Adipose tissue (tissue), 3 donors: ENCODE data around the gene EID2B. TPM values are rescaled to one million over a fixed set of nuclear protein-coding genes. Genes with fewer than 3 reads are reported as not detected.

ENCODE experiments used
- H3K27ac ChIP-seq: one replicate; pipeline ENCODE4 v1.5.1; 2013; ENCODE audit warnings: low read depth, low read length
- WGBS, 3 donors: extraction: QIAGEN DNeasy Blood & Tissue Kit; methylation state at CpG; one replicate each; pipeline ENCODE4 v1.1.7; 2013; 5-methylcytosine and 5-hydroxymethylcytosine counted together
- polyA plus RNA-seq, 3 donors: library from polyadenylated mRNA; stranded (reverse); fragments of 200-250 nt; gene quantifications; one replicate each; pipeline ENCODE4 v1.2.3, GENCODE V29; 2013
- donor health status: healthy with polysubstance abuse.
- donor health status: Bipolar disorder and iron deficiency.
- donor health status: healthy.

The EID2B gene, protein sequence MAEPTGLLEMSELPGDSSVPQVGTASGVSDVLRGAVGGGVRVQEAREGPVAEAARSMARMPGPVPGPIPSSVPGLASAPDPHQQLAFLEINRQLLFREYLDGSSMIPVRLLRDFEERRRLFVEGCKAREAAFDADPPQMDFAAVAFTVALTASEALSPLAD
- 1 to 10 TPM in 2 of 3 donors, under 1 TPM in 1; 0.98 to 3.5 (median 1.2) TPM for polyA plus RNA-seq

GRCh38 chr19:39532233-39533002, at the start of gene EID2B:
TSS of gene EID2B (minus strand) at chr19:39532852. CDS start at chr19:39532802, 50 bp downstream.
- H3K27ac ChIP-seq: no peak within 1 kb of the TSS
- WGBS, 3 donors: 0% methylated on average over 60 to 65 of the region's 65 CpGs

DNA sequence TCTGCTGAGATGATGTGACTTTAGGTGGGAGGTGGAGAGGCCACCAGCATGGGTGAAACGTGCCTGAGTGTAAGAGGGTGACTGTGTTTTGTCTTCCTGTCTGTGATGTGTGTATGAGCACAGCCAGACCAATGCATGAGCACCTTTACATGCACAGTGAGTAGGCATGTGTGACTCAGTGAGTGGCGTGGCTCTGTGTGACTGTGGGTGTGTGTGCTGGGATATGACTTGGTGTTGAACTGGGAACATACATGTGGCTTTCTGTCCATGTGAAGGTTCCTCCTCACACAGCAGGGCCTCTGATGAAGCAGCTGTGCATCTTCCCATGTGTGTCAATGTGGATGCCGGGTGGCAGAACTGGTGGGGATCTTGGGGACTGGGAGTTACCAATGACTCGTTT, 49.8 kb upstream of the EID2B start:
- WGBS, 3 donors: 41 to 61% (median 57%) methylated on average over 4 of the region's 4 CpGs
- no peak overlapping the region for H3K27ac ChIP-seq

- no peak overlapping the region for H3K27ac ChIP-seq
- WGBS, 3 donors: 43 to 69% (median 62%) methylated on average over 3 of the region's 3 CpGs
Measured at GRCh38 chr19:39568604-39569003, 36.0 kb upstream of the EID2B start.

GRCh38 chr19:39566064-39566463, 33.4 kb upstream of the EID2B start:
- no peak overlapping the region for H3K27ac ChIP-seq
- WGBS, 3 donors: 37 to 48% (median 43%) methylated on average over 3 of the region's 3 CpGs

- 72 to 82% (median 73%) methylated on average over 2 of the region's 2 CpGs for WGBS, 3 donors
- H3K27ac ChIP-seq: no peak overlapping the region
Measured at GRCh38 chr19:39563408-39563807, 30.8 kb upstream of the EID2B start.

DNA sequence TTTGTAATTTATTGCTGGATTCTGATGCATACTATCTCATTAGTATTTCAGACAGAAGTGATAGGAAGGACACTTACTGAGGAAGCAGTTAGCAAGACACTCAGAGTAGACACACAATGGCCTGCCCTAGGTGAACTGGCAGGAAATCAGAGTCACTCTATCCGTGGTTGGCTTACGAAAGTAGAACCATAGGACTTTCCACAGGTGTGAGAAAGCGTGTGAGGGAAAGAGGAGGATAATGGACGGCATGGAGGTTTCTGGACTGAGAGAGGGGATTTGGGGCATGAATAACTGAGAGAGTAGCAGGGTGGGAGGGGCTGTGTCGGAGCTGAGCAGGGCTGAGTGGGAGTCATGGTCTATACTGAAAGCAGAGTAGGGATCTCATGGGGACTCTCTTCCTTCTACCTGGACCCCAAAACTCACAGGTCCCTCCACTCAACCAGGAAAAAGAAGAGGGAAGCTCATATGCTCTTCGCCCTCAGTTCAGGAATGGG, 26.0 kb upstream of the EID2B start:
- WGBS, 3 donors: 67 to 72% (median 68%) methylated on average over 6 of the region's 6 CpGs
- H3K27ac ChIP-seq: no peak overlapping the region

DNA sequence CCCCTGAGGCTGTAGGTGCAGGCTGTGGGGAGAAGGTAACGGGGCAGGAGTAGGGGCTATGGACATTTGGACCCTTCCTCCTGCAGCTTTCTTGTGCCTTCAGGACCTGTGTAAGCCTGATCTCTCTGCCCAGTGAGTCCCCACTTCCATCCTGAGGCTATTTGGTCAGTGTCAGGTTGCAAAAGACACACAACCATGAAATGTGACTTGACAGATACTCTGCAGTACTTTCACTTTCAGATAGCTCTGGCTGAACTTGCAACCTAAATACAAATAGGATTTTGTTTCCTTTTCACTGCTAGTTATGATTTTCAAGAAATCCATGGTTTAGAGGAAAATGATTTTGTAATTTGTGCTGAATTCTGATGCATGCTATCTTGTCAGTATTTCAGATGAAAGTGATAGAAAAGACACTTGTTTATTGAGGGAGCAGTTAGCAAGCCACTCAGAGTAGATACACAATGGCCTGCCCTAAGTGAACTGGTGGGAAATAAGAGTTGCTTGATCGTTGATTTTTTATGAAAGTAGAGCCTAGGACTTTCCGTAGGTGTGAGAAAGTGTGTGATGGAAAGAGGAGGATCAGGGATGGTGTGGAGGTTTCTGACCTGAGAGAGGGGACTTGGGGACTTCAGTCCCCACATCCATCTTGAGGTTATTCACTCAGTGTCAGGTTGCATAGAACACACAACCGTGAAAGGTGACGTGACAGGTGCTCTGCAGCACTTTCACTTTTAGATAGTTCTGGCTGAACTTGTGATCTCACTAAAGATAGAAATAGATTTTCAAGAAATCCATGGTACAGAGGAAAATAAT, 25.4 kb upstream of the EID2B start:
- no peak overlapping the region for H3K27ac ChIP-seq
- 54 to 71% (median 67%) methylated on average over 5 of the region's 5 CpGs for WGBS, 3 donors

DNA sequence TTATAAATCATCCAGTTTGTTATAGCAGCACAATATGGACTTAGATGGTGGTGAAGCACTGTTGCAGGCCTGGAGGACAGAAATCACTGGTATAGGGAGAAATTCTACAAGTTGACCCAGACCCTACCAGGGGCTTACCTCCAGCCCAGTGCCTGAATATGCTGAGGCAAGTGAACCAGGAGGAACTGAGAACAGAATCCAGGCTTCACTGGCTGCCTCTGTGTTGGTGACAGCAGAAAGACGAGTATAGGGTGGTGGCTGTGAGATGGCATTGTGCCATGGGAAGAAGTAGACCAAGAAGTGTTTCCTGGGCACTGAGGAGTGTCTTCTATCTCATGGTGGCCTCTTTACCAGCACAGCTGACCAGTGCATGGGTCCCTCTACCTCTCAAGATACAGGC, 23.2 kb upstream of the EID2B start:
- no peak overlapping the region for H3K27ac ChIP-seq
- 44 to 61% (median 52%) methylated on average over 1 of the region's 1 CpG for WGBS, 3 donors

GRCh38 chr19:39554701-39555311, 22.2 kb upstream of the EID2B start:
- H3K27ac ChIP-seq: no peak overlapping the region
- WGBS, 3 donors: 53 to 78% (median 69%) methylated on average over 4 of the region's 4 CpGs

- 66 to 68% (median 68%) methylated on average over 7 of the region's 7 CpGs for WGBS, 3 donors
Measured at GRCh38 chr19:39553082-39553652, 20.5 kb upstream of the EID2B start.

DNA sequence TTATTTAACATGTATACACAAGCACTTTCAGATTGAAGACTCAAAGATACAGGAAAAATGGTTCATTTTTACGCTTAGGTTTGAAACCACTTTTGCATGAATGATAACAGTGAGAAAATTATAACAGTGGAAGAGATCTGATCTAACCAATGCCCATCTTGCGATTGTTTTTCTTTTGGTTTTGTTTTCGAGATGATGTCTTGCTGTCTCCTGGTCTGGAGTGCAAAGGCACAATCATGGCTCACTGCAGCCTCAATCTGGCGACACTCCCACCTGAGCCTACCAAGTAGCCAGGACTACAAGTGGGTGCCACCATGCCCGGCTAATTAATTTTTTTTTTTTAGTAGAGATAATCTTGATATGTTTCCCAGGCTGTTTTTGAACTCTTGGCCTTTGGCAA, 17.5 kb upstream of the EID2B start:
- 70 to 89% (median 86%) methylated on average over 5 of the region's 5 CpGs for WGBS, 3 donors
- no peak overlapping the region for H3K27ac ChIP-seq

More at GRCh38 chr19:39553082-39553652, 20.5 kb upstream of the EID2B start:
- no peak overlapping the region for H3K27ac ChIP-seq

DNA sequence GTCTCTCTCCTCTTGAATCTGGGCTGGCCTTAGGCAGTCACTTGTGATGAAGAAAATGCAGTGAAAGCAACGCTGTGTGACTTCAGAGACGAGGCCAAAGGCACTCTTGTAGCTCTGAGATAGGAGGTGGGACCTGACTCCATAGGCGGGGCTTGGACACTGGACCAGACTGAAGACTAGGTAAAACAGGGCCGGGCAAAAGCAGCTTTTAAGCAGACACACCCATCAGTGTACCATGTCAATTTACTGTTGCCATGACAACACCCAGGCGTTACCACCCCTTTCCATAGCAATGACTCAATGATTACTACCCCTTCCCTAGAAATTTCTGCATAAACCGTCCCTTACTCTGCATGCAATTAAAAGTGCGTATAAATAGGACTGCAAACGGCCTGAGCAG, 13.9 kb upstream of the EID2B start:
- WGBS, 3 donors: 45 to 62% (median 55%) methylated on average over 8 of the region's 8 CpGs
- no peak overlapping the region for H3K27ac ChIP-seq

GRCh38 chr19:39544911-39545310, 12.3 kb upstream of the EID2B start:
- no peak overlapping the region for H3K27ac ChIP-seq
- WGBS, 3 donors: 36 to 53% (median 41%) methylated on average over 1 of the region's 1 CpG

GRCh38 chr19:39544226-39544903, 11.7 kb upstream of the EID2B start:
- H3K27ac ChIP-seq: no peak overlapping the region
- 78 to 90% (median 89%) methylated on average over 7 of the region's 7 CpGs for WGBS, 3 donors

GRCh38 chr19:39543477-39543857, 10.8 kb upstream of the EID2B start:
- no peak overlapping the region for H3K27ac ChIP-seq

DNA sequence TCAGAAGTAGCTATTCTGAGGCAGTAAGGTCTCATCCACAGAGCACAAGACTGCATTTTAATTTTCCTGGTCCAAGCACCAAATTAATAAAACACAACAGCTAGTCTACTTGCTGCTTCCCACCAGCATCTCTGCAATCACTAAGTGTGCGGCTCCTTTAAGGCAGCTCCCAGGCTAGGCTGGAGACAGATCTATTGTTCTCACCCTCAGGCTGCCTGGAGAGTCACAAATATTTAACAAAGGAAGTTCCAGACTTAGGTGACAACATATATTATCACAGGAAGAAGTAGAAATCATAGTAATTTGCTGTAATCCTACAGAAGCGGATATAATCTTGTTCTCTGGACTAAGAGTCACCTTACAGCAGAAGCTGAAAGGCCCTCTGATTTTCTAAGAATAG, 9.6 kb upstream of the EID2B start:
- 34 to 65% (median 56%) methylated on average over 2 of the region's 2 CpGs for WGBS, 3 donors

More at GRCh38 chr19:39543477-39543857, 10.8 kb upstream of the EID2B start:
- WGBS, 3 donors: 83 to 88% (median 84%) methylated on average over 3 of the region's 3 CpGs

DNA sequence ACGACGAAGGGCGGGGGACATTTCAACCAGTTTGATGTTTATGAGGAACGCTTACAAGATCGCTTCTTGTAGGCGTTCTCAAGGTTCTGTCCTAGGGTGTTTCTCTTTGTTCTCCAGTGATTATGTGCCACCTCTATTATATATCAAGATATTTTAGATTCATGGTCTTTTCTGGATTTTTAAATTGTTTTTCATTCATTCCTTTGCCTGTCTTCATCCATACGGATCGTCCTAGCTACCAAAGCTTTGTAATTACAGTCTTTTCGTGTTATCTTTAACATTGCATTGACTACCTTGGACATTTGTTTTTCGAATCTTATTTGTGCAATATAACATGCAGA, 7.7 kb upstream of the EID2B start:
- H3K27ac ChIP-seq: no peak overlapping the region
- WGBS, 3 donors: 5 to 8% (median 7%) methylated on average over 10 of the region's 10 CpGs

More for the DNA sequence above, 9.6 kb upstream of the EID2B start:
- no peak overlapping the region for H3K27ac ChIP-seq
